GM03348 (cell line): ENCODE measurements around the gene PPP6R1.
"Not testable (repeated sequence)": the region's sequence is repeated elsewhere in the genome, so short reads cannot be mapped to it uniquely, and the experiment has no call there.

Experiments
- DNase-seq: peaks from one replicate; pipeline ENCODE4 v3.0.0; 2012; ENCODE audit warnings: low spot score

The PPP6R1 gene

DNA sequence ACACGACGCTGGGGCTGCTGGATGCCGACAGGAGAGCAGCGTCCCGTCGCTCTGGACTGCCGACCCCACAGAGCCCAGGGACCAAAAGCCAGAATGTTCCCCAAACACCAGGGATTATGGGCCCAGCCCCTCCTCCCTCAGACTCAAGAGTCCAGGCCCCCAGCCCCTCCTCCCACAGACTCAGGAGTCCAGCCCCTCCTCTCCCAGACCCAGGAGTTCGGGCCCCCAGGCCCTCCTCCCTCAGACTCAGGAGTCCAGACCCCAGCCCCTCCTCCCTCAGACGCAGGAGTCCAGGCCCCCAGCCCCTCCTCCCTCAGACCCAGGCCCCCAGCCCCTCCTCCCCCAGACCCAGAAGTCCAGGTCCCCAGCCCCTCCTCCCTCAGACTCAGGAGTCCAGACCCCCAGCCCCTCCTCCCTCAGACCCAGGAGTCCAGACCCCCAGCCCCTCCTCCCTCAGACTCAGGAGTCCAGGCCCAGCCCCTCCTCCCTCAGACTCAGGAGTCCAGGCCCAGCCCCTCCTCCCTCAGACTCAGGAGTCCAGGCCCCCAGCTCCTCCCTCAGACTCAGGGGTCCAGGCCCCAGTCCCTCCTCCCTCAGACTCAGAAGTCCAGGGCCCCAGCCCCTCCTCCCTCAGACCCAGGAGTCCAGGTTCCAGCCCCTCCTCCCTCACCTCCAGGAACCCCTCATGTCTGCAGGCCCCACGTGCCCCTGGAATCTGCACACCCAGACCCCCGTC lies 34.0 kb downstream of the PPP6R1 start:
- not testable (repeated sequence) for DNase-seq

DNA sequence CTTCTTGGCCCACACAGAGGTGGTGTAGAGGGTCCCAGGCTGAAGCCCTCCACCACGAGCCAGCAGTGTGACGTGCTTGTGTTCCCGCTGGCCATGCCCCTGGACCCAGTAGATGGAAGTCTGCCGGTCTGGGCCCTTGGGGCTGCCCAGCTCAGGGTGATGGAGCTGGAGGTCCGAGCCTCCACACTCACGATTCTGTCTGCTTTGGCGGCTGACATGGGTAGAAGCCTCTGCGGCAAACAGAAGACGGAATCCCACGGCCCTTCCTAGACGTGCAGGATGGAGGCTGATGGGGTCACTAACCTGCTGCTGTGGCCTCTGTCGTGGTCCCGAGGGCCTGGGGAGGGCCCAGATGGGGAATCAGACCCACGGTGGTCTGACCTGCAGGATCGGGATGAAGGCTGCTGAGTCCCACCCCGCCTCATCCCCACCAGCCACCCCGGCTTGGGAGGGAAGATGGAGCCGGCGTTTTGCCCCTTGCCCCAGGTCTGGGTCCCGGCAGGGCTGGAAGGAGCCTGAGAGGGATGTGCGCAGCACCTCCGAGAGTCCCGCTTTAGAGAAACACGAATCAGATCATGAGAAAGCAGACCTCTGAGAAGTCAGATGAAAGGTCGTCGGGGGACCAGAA lies 34.7 kb downstream of the PPP6R1 start:
- DNase-seq: no peak

DNA sequence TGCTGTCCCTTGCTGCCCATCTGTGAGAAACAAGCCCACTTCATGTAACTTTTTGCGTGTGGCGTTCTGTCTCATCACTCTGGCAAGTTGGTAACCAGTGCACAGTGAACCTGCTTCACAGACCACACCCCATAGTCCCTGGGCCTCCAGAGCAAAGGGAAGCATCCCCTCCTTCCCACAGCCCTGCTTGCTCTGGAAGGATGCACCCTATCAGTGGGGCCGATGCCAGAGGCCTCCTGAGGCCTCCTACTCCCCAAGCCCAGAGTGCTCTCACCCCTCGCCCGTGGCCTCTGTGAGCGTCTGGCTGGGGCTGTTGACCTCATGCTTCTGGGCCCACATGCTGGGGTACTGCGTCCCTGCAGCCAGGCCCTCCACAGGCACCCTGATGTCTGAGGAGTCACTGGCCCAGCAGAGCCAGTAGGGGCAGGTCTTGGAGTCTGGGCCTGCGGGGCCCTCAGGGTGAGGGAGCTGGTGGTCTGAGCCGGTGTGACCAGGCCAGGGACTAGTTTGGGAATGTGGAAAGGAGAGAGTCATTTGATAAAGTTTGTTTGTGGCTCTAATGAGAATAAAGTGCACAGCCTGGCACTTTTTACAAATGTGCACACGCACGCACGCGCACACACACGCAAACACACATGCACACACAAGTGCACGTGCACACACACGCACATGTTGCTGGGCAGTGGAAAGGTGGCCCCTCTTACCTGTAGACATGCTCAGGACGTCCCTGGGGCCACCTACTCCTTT lies 35.4 kb downstream of the PPP6R1 start:
- no peak for DNase-seq

DNA sequence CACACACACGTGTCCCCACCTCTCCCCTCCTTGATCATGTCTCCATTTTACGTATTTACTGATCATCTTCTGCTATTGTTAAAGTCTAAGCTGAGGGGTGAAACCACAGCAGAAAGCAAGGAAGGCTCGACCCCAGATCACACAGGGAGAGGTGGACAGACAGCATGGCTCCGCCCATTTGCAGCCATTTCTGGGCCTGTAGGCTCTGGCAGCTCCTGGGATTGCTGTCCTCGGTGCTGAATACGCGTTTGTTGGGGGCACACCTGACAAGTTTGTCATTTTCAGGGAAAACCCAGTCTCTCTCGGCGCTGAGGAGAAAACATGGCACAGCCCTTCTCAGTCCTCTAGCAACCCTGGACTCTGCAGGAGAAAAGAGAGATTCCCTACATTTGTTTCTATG lies 38.3 kb downstream of the PPP6R1 start:
- no peak for DNase-seq

DNA sequence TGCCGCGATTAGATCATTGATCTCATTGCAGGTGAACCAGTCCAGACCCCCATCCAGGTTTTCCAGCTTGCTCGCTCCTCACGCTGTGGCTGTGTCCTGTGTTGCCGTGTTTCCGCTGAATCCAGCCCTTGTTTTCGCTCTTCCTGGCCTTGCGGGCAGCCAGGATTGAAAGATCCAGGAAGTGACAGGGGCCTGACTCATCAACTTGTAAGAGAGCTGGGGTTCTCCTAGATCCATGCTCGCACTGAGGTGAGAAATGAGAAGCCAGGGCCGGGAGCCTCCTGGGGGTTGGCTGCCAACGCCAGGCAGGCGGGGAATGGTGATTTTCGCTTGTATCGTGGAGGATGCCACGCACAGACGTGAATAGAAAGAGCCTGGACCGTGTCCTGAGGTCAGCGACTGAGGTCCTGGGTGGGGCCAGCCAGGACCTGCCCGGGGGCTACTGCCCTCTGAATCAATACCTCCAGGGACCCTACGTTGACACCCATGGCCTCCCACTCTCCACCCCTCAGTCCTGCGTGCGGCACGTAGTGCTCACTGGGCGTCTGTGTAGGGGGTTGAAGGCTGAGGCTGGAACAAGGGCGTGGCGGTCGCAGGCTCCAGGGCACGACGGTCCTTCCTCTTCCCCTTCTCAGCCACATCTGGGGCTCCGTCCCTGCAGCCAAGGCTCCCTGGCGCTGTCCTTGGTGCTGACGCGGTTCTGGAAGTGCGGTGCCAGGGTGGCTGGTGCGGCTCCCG lies 42.2 kb downstream of the PPP6R1 start:
- DNase-seq: peak; percentile 91

DNA sequence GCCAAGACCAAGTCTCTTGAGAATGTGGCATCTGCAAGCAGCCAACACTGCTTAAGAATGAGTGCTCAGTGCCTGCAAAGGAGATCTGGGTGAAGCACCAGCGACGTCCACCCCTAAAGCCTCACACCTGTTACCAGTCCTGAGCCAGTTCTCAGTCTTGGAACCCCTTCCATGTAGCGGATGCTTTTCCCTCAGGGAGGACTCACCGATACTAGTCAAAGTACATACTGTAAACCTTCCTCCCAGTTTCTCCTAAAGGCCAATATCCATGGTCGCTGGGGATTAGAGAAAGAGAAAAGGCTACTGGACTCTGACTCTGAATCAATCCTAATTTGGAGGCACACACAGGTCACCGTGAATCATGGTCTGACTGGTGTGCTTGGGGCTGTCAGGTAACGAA lies 45.3 kb downstream of the PPP6R1 start:
- no peak for DNase-seq

DNA sequence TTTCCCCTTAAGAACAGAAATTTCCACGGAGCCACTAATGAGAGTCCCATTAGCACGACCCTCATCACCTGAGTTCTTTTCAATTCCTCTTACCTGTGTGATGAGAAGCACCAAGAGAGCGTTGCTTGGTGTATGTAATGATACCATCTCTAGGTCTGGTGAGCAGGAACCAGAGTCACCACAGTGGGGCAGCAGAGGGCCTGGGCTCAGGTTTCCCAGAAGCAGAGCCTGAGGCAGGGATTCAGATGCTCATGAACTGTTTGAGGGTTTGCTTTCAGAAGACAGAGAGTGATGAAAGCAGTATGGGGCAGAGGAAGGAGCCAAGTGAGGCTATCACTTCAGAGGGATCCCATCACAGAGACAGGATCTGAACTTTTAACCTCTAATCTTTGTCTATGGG lies 46.4 kb downstream of the PPP6R1 start:
- DNase-seq: no peak

DNA sequence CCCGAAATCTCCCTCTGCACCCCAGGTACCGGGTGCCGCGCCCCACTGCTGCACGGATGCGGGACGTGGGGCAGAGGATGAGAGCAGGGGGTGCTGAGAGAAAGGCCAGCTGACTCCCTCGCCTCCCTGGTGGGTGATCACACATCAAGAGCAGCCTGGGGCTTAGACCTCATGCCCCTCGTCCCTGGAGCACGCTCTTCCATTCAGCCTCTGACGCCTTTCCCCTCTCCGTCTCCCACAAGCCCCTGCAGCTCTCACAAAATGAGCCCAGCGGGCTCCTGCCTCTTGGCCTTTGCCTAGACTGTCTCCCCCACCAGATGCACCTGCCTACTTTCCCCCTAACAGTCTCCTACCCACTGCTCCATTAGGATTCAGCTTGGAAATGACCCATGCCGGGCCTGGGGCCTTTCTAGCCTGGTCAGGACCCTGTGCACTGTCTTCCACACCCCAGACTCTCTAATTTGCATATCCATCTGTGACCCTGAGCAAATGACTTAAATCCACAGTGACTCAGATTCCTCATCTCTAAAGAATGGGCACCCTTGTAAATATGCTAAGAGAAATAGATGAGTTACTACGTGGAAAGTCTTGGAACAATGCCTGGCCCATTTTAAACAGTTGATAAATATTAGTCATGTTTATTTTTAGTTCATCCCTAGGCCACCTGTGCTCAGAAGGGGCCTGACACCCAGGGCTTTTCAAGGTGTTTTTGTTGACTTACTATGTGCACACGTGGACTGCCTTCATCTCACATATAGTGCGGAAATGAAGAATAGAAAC lies 48.9 kb downstream of the PPP6R1 start:
- DNase-seq: peak; percentile 60

DNA sequence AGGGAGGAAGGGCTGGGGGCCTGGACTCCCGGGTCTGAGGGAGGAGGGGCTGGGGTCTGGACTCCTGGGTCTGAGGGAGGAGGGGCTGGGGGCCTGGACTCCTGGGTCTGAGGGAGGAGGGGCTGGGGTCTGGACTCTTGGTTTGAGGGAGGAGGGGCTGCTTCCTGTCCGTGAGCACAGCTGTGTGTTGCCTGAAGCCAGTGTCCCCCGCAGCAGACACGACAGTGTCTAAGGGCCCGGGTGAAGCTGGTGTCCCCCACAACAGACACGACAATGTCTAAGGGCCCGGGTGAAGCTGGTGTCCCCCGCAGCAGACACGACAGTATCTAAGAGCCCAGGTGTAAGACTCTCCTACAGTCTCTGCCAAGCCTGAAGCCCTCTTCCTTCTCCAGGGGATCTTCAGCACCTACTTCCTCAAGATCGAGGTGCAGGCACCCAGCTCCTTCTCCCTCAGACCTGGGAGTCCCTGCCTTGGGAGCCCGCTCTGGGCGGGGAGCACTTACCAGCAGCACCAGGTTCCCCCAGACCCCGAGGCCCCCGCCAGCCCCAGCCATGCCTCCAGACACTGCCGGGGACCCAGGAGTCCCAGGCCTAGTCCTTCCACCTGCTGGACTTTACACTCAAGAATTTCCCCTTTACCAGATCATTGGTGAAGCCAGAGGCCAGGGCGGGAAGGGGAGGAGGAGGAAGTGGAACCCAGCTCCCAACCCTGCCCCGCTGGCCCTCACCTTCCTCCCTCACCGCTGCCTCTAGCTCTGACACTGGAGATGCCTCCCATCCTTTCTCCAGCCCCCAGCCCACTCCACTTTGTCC lies 49.7 kb downstream of the PPP6R1 start, which contains the start of gene PTPRH:
Gene PTPRH, minus strand, starts transcription at position 622 of the 813 bp plus-strand sequence. Its CDS starts 68 bp downstream, at position 554.
- DNase-seq: no peak

DNA sequence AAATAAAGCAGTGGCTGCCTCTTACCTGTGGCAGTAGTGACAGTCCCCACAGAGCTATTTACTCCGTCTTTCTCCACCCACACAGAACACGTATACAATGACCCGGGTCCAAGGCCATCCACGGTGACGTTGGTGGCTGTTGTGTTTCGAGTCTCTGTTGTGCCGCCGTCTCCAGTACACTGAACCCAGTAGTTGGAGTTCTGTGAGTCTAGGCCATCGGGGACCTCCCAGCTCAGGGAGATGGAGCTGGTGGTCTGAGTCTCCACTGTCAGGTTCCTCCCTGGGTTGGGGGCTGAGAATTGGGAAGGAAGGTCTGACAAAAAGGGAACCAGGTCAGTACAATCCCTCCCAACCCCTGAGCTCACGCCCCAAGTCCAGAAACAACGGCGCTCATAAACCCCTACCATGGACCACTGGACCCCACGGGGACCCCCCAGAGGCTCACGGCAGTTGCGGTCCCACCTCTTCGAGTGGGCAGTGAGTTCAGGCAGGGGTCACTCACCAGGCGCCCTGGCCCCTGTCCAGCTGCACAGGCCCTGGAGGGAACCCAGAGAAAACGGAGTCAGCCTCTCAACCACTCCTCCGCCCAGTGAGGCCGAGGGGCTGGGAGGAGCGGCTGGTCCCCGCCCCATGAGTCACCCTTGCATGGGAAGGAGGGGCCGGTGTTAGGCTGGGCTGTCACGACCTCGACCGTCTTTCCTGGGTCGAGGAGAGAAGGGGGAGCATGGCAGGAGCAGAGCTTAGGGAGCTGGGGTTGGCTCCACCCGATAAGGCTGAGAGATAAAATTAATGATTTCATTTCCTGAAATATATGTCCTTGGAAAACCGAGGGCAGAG lies 51.9 kb downstream of the PPP6R1 start:
- DNase-seq: peak; percentile 94

DNA sequence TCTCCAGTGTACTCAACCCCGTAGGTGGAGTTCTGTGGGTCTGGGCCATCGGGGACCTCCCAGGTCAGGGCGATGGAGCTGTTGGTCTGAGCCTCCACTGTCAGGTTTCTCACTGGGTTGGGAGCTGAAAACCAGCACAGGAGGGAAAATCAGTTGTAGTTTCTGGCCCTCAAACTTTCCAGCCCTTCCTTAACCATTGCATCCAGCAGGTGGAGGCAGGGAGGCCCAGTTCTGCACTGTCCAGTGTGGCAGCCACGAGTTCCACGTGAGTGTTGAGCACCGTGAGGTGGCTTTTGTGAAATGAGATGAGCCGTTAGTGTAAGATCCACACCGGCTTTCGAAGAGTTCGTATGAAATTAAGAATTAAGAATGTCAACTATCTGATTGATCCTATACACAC lies 56.6 kb downstream of the PPP6R1 start:
- DNase-seq: not testable (repeated sequence)

DNA sequence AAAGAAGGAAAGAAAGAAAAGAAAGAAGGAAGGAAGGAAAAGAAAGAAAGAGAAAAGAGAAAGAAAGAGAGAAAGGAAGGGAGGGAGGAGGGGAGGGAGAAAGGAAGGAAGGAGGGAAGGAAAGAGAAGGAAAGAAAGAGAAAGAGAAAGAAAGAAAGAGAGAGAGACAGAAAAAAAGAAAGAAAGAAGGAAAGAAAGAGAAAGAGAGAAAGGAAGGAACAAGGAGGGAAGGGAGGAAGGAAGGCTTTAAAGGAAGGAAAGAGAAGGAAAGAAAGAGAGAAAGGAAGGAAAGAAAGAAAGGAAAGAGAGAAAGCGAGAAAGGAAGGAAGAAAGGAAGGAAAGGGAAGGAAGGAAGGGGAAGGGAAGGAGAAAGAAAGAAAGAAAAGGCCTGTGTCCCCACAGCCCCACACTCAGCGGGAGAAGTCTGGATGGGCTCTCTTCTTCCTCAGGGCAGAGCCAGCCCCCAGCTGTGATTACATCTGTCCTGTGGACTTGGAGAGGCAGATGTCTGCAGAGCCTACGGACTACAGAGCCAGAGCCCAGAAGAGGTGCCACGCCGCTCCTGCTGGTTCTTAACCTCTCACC lies 59.1 kb downstream of the PPP6R1 start:
- no peak for DNase-seq

DNA sequence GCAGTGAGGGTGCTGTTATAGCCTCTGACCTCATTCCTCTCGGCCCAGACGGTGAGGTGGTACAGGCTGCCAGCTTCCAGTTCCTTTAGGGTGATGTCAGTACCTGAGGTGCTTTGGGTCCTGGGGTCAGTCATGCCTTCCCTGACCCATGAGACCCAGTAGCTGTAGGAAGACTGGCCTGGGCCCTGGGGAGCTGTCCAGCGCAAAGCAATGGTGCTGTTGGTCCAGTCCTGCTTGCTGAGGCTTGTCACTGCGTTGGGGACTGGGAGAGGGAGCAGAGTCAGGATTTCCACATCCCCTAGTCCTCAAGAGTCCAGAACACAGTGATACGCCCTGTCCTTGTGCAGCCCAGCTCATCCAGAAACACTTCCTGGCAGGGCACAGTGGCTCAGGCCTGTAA lies 60.2 kb downstream of the PPP6R1 start:
- no peak for DNase-seq

DNA sequence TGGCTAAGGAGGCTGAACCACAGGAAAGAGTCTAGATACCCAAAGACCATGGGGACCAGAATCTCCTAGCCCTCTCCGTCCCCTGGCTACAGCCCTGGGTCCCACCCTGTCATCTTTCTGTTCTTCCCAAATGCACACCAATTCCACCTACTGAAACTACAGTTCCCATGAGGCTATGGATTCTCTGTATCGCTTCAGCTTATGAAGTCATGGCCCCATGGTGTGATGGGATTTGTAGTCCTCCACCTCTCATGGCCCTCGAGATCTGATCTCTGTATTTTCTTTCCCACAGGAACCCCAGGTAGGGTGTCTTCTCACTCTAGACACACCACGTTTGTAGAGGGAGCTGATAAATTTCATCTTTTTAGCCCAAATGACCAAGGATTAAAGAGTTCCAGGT lies 61.3 kb downstream of the PPP6R1 start:
- no peak for DNase-seq

DNA sequence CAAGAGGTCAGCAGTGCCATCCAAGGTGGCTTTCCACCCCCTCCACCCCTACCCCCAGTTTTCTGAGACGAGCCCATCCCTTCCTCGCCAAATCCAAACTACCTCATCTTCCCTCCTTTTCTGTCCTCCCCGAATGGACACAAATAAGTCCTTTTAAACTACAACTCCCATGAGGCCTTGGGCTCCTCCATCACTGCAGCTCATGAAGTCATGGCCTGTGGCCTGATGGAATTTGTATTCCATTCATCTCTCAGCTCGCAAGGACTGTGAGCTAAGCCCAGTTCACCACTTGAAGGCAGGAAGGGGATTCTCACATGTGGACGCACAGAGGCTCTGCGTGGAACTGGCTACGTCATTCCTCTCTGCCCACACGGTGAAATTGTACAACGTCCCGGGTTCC lies 62.0 kb downstream of the PPP6R1 start:
- no peak for DNase-seq

DNA sequence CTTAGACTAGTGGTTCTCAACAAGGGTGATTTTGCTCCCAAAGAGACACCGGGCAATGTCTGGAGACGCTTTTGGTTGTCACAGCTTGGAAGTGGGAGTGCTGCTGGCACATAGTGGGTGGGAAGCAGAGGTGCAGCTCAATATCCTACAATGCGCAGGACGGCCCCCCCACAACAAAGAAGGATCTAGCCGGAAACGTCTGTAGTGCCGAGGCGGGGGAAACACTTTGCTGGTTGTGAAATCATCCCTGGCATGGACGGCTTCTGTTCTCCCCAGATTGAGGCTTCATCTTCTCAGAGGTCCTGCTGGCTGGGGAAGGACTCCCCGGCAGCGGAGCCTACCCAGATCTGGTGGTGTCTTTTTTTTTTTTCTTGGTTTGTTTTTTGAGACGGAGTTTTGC lies 65.3 kb downstream of the PPP6R1 start:
- no peak for DNase-seq

DNA sequence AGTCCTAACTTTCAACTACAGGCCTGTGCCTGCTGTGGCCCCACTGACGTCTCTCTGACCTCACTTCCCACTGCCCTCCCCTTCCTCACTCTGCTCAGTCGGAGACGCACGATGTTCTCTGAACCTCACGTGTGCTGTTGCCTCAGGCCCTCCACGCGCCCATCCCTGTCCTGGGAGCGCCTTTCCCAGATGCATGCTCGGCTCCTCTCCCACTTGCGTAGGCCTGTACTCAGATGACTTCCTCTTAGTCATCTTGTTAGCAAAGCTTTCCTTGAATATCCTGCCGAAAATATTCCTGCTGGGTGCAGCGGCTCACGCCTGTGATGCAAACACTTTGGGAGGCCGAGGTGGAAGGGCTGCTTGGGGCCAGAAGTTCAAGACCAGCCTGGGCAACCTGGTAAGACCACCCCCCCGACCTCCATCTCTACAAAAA lies 69.4 kb downstream of the PPP6R1 start:
- DNase-seq: peak; percentile 88

DNA sequence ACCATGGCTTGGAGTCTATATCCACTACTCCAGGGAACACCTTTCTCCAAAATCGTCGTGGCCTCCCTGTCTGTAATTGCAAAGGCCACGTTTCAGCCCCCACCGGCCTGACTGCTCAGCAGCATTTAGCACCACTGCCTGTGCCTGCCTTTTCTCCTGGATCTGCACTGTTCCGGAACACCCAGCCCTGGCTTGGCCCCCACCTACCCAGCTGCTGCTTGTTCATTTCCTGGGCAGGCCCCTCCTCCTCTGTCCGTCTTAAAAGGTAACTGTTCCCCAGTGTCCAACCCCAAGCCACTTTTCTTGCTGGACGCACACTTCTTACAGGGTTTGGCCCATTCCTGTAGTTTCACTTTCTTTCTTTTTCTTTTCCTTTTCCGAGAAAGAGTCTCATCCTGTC lies 70.2 kb downstream of the PPP6R1 start:
- no peak for DNase-seq

DNA sequence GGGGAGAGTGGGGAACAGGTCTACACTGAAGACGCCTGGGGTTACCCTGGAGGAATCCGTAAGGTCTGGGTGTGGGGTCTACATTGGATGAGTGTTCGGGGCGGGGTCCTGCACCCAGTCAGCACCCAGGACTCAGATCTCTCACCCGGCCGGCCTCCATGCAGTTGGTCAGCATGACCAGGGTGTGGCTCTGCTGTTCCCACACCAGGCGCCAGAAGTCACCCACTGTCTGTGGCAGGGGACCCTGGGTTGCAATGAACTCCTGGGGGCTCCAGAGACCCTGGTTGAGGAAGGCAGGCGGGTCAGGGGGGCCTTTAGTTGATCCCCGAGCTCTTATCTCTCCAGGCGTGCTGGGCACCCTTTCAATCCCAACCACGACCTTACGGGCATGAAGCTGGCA lies 72.7 kb downstream of the PPP6R1 start:
- no peak for DNase-seq
